Activated B cell treated with CpG ODN at 0.5 μM for 24 hours (primary cell): ENCODE measurements around the gene FAM120B. TPM values are rescaled to one million over a fixed set of nuclear protein-coding genes. Genes with fewer than 3 reads are reported as not detected.

Experiments
- ATAC-seq: fragments of 200-7000 bp; cut with Tn5 transposase; one replicate; pipeline ENCODE4 v1.10.0; 2021; ENCODE audit warnings: low read depth, mild to moderate bottlenecking, moderate library complexity
- CTCF ChIA-PET: fragments of 350-600 bp; sonication (Branson Sonifier 250); formaldehyde crosslinking; loops from one replicate; lab custom pipeline; 2021; ENCODE audit warnings: antibody characterized with exemption; lab: Charles Lee
- POLR2A ChIA-PET: fragments of 350-600 bp; sonication (Branson Sonifier 250); formaldehyde crosslinking; loops from one replicate; lab custom pipeline; 2021; ENCODE audit warnings: antibody characterized with exemption; lab: Charles Lee
- DNase-seq: peaks from one replicate; pipeline ENCODE4 v3.0.0; 2022
- H3K27ac Mint-ChIP-seq: one replicate; pipeline ENCODE4 v1.8.0; 2020; ENCODE audit warnings: mixed read lengths
- H3K27me3 Mint-ChIP-seq: one replicate; pipeline ENCODE4 v1.8.0; 2021; ENCODE audit warnings: mixed read lengths
- H3K36me3 Mint-ChIP-seq: one replicate; pipeline ENCODE4 v1.8.0; 2021; ENCODE audit warnings: low read depth, mixed read lengths
- H3K4me1 Mint-ChIP-seq: one replicate; pipeline ENCODE4 v1.8.0; 2021; ENCODE audit warnings: mixed read lengths
- H3K4me3 Mint-ChIP-seq: one replicate; pipeline ENCODE4 v1.8.0; 2020; ENCODE audit warnings: mild to moderate bottlenecking, mixed read lengths
- H3K9me3 Mint-ChIP-seq: one replicate; pipeline ENCODE4 v1.8.0; 2020; ENCODE audit warnings: mixed read lengths
- CTCF ChIP-seq: fragments of 200-600 bp; IDR thresholded peaks from one replicate; pipeline ENCODE4 v1.8.0; 2022; ENCODE audit warnings: antibody characterized with exemption, mild to moderate bottlenecking
- intact Hi-C: fragments of 100-400 bp; cut with micrococcal nuclease; formaldehyde crosslinking; loops from one replicate; pipeline ENCODE4 v1.15.1; 2024
- total RNA-seq: library from RNA; stranded (reverse); gene quantifications from 2 replicates; pipeline ENCODE4 v1.2.3, GENCODE V29; 2022

Gene FAM120B
- total RNA-seq, 1 donor from 2014 or later, result 35.1 TPM

GRCh38 chr6:170402318-170403040 lies 95.9 kb downstream of the FAM120B start:
- H3K4me3 Mint-ChIP-seq, result no peak overlapping the region
- intact Hi-C loops, result no loop called here
- POLR2A ChIA-PET, result no interaction called here
- TF ChIP-seq CTCF, result no peak
- DNase-seq (no peak), ATAC-seq (no peak)
- H3K27me3 Mint-ChIP-seq, result no peaks in the 10 kb centered on the region
- CTCF ChIA-PET, result no interaction called here
- peaks cover 80% of the 10 kb centered on the region for H3K36me3 Mint-ChIP-seq
- H3K9me3 Mint-ChIP-seq, result no peaks in the 10 kb centered on the region
- H3K4me1 Mint-ChIP-seq, result no peaks in the 10 kb centered on the region
- H3K27ac Mint-ChIP-seq, result no peak overlapping the region

GRCh38 chr6:170403451-170403850 lies 96.9 kb downstream of the FAM120B start:
- ATAC-seq (no peak), DNase-seq (no peak)
- H3K27ac Mint-ChIP-seq, result no peak overlapping the region
- TF ChIP-seq CTCF, result no peak
- CTCF ChIA-PET, result no interaction called here
- H3K4me3 Mint-ChIP-seq, result no peak overlapping the region
- no peaks in the 10 kb centered on the region for H3K9me3 Mint-ChIP-seq
- POLR2A ChIA-PET, result no interaction called here
- intact Hi-C loops, result no loop called here
- no peaks in the 10 kb centered on the region for H3K4me1 Mint-ChIP-seq
- peaks cover 73% of the 10 kb centered on the region for H3K36me3 Mint-ChIP-seq
- H3K27me3 Mint-ChIP-seq, result no peaks in the 10 kb centered on the region

- Mint-ChIP-seq H3K9me3 (no peaks in the 10 kb centered on the region), H3K36me3 (peaks cover 71% of the 10 kb centered on the region), H3K4me1 (no peaks in the 10 kb centered on the region), H3K4me3 (no peak overlapping the region), H3K27me3 (no peaks in the 10 kb centered on the region), H3K27ac (no peak overlapping the region)
- DNase-seq (no peak), ATAC-seq (no peak)
- intact Hi-C loops, result no loop called here
- ChIA-PET POLR2A (no interaction called here), CTCF (no interaction called here)
- no peak for TF ChIP-seq CTCF
Measured at GRCh38 chr6:170404036-170404435, 97.5 kb downstream of the FAM120B start.

GRCh38 chr6:170404697-170405096 lies 98.1 kb downstream of the FAM120B start:
- peaks cover 71% of the 10 kb centered on the region for H3K36me3 Mint-ChIP-seq
- H3K27me3 Mint-ChIP-seq, result no peaks in the 10 kb centered on the region
- intact Hi-C loops, result no loop called here
- no peak for TF ChIP-seq CTCF
- no peak overlapping the region for H3K4me3 Mint-ChIP-seq
- H3K27ac Mint-ChIP-seq, result no peak overlapping the region
- CTCF ChIA-PET, result no interaction called here
- DNase-seq (no peak), ATAC-seq (no peak)
- H3K9me3 Mint-ChIP-seq, result no peaks in the 10 kb centered on the region
- POLR2A ChIA-PET, result no interaction called here
- H3K4me1 Mint-ChIP-seq, result no peaks in the 10 kb centered on the region

- ChIA-PET CTCF (no interaction called here), POLR2A (no interaction called here)
- no peak for TF ChIP-seq CTCF
- Mint-ChIP-seq H3K4me3 (no peak overlapping the region), H3K4me1 (no peaks in the 10 kb centered on the region), H3K27ac (no peak overlapping the region), H3K36me3 (peaks cover 65% of the 10 kb centered on the region), H3K9me3 (peaks cover 1% of the 10 kb centered on the region), H3K27me3 (no peaks in the 10 kb centered on the region)
- intact Hi-C loops, result no loop called here
- ATAC-seq (no peak), DNase-seq (no peak)
Measured at GRCh38 chr6:170405311-170405975, 98.9 kb downstream of the FAM120B start.
